GM04503 (cell line): Measurements from ENCODE around the gene GPR146.
"Not testable (repeated sequence)": the region's sequence is repeated elsewhere in the genome, so short reads cannot be mapped to it uniquely, and the experiment has no call there.

Source experiments
- DNase-seq: peaks from one replicate; pipeline ENCODE4 v3.0.0-alpha.2; 2012; ENCODE audit warnings: low read depth

GPR146 gene

DNA sequence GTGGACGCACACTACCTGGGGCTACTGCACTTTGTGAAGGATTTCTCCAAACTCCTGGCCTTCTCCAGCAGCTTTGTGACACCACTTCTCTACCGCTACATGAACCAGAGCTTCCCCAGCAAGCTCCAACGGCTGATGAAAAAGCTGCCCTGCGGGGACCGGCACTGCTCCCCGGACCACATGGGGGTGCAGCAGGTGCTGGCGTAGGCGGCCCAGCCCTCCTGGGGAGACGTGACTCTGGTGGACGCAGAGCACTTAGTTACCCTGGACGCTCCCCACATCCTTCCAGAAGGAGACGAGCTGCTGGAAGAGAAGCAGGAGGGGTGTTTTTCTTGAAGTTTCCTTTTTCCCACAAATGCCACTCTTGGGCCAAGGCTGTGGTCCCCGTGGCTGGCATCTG lies 14.0 kb downstream of the GPR146 start:
- DNase-seq = no peak

DNA sequence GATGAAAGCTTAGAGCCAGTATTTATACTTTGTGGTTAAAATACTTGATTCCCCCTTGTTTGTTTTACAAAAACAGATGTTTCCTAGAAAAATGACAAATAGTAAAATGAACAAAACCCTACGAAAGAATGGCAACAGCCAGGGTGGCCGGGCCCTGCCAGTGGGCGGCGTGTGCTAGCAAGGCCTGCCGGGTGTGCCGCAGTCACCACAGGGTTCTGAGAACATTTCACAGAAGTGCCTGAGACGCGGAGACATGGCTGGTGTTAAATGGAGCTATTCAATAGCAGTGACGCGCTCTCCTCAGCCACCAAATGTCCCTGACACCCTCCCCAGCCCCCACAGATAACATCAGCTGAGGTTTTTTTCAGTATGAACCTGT lies 14.5 kb downstream of the GPR146 start:
- no peak for DNase-seq

DNA sequence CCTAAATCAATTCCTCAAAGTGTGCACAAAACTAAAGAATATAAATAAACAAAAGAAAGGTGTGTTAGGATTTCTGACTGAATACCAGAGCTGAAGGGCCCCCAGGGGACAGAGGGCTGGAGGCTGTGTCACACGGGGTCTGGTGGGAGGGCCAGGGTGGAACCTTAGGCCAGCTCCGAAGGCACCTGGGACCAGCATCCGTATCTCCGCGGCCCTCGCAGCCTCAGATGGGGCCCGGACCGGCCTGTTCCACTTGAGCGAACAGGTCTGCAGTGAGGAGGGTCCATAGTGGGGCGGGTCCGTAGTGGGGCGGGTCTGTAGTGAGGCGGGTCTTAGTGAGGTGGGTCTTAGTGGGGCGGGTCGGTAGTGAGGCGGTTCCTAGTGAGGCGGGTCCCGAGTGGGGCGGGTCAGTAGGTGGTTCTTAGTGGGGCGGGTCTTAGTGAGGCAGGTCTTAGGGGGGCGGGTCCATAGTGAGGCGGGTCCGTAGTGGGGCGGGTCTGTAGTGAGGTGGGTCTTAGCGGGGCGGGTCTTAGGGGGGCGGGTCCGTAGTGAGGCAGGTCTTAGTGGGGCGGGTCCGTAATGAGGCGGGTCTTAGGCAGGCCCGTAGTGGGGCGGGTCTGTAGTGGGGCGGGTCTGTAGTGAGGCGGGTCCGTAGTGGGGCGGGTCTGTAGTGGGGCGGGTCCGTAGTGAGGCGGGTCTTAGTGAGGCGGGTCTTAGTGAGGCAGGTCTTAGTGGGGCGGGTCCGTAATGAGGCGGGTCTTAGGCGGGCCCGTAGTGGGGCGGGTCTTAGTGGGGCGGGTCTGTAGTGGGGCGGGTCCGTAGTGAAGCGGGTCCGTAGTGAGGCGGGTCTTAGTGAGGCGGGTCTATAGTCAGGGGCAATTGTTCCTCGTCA lies 15.1 kb downstream of the GPR146 start:
- DNase-seq = no peak

DNA sequence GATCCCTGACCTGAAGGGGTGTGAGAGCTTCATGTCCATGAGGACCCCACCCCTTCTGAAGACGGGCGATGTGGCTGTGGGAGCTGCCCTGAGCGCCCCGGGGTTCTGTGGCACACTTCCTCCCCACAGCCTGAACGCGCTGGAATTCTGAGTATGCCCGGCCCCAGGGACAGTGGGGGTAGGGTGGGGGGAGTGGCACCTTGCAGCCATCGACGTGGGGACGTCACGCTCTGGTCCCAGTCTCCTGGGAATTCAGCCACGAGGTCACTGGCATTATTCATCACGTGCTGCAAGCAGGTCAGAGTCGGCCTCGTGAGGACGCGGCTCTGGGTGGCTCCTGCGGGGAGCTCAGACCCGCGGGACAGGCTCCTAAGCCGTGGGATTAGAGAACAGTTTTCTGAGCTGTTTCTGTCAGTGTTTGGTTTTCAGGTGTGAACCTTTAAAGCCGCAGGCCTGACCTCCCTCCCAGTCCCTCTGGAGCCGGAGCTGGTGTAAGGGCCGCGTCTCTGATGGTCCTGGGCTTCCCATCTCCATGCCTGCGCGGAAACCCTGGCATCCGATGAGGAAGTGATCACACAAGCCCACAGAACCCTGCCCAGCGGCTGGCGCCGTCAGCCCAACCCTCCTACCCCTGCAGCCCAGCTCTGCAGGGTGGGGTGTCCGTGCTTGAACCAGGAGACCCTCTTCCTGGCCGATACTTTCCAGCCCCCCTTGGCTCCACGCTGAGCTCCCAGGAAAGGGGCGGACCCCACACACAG lies 16.1 kb downstream of the GPR146 start:
- no peak for DNase-seq

DNA sequence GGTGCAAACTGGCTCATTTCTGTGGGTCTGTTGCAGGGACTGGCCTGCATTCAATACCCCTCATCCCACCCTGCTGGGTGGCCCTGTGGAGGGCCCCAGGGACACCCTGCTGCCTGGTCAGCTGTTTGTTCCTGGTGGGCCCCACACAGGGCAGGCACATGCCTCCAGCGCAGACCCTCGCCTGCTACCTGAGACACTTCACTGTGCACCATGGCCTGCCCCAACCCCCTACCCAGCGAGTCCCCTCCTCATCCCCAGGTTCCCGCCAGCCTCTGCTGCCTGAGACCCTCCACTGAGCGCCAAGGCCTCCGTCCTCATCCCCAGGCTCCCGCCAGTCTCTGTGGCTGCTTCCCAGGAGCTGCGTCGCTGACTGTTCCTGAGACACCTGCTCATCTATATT lies 16.8 kb downstream of the GPR146 start:
- no peak for DNase-seq

DNA sequence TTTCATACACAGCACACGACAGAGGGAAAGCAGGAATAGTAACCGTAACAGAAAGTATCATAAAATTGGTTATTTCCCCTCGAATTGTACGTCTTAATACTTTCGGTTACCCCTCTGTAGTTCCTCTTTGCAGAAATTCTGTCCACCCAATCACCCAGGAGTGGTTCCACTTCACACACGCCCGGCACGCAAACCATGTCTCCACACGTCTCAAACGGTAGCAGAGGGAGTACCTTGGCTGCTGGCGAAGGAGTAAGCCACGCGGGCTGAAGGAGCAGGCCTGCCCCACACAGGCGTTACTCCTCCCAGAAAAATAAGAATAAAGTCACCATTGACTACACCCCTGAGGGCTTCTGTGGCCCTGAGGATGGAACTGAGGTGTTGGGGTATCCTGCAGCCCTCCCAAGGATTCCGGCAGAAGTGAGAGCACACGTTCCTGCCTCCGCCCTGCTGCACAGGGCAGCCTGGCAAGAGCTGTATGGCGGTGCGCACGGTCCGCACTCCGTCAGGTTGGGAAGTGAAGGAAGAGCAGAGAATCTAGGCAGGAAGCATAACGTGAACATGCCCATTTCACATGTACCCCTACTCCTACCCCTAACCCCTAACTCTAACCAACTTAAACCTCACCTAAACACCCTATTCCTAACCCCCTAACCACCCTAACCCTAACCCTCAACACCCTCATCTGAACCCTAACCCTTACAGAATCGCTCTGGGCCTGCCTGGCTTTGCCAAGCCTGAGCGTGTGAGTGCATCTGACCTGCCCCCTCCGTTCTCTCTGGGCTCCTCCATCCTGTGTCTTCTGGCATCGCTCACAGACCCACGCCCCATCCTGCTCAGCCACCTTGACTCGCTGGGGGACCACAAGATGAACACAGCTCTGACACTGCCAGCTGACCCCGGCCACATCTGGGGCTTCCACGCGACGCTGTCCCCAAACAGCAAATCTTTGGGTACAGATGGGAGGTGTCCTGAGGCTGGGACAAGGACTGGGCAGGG lies 18.2 kb downstream of the GPR146 start:
- no peak for DNase-seq

DNA sequence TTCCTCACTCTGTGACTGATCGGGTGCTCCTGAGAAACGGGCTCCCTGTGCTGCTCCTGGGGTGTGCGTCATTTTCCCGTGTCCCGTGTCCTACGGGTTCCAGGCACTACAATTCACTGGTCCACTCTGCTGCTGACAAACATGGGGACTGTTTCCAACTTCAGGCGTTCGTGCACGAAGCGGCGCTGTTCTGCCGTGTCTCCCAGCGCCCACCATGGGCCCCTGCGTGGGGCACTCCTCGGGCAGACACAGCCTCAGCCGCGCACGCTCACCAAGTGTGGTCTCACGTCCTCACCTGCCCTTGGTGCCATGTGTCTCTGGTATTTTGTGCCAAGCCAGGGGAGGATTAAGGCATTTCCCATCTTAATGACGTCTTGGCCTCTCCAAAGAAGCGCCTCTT lies 19.0 kb downstream of the GPR146 start:
- no peak for DNase-seq

DNA sequence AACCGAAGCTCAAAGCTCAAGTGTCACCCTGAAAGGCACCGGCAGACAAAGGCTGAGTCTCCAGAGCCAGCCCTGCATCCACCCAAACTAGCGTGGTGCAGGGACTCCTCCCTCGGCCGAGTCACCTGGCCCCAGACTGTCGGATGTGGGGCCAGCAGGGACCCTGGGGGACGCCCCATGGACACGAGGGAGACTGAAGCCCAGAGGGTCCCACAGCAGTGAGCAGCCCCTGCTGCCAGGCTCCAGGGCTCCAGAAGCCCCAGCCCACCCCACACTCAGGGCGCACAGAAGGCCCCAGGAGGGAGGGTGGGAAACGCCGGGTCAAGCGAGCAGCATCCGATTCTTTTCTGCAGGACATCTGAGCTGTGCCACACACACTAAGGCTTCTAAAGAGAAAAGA lies 20.2 kb downstream of the GPR146 start:
- no peak for DNase-seq

DNA sequence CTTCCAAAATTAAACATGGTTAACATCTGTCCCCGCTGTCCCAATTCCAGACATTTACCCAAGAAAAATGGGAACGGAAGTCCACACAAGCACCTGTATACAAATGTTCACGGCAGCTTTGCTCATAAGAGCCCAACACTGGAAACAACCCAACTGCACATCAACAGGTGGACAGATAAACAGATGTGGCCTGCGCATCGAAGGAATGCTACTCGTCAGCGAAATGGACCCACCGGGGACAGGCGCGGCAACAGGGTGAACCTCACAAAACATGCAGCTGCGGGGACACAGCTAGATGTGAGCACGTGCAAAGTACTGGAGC lies 20.9 kb downstream of the GPR146 start:
- no peak for DNase-seq

DNA sequence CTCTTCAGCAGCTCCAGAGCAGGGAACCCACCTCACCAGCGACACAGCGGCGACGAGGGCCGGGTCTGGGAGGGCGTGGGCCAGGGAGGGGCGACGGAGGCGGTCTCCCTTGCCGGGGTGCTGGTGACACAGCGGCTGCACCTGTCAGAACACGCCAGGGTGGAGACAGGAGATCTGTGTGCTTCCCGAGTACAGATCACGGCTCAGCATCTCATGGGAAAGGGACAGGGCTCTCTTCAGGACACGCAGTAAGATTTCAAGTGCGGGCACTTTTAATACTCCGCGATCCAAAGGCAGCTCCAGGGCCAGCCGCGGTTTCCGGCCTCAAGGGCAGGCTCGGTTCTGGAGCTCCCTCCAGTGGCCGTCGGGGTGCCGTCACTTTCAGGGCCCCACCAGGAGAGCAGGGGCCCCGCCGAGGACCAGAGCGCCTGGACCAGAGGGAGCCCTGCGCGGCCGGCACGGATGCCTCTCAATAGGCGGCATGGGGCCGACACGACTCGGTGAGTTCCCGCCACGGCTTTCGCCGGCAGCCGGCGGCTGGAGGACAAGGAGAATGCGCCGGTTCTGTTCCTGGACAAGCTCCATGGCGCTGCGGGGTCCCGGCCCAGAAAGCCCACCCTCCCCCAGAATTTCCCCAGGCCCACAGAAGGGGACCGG lies 21.4 kb downstream of the GPR146 start:
- DNase-seq = no peak

DNA sequence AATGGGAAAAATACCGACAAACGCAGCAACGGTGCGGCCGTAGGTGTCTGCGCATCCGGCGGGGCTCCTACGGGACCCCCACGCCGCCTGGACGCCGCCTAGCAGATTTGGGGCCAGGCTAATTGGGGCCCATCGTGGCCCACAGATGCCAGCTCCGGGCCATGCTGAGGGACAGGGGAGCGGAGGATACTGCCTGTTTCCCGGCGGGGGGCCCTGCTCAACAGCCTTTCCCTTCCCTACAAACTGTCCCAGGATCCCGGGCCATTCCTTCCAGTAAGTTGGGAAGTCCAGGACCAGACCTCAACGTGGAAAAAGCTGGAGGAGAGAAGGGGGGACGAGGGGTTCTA lies 21.9 kb downstream of the GPR146 start:
- no peak for DNase-seq

DNA sequence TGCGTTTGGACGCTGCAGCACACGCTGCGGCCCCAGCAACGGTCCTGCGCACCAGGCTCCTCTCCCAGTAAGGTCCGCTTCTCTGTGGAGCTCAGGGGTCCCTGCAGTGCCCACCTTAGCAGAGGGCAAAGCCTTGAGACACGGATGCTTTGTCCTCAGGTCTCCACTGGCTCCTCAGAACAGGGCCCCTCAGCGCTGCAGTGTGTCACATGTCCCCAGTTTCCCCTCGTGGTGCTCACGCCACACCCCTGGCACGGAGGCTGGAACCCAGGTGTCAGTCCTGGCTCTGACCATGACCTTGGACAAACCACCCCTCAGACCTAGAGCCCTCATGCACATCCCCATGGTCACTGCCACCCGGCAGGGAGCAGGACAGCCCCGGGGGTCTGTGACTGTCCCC lies 23.7 kb downstream of the GPR146 start:
- DNase-seq = no peak

DNA sequence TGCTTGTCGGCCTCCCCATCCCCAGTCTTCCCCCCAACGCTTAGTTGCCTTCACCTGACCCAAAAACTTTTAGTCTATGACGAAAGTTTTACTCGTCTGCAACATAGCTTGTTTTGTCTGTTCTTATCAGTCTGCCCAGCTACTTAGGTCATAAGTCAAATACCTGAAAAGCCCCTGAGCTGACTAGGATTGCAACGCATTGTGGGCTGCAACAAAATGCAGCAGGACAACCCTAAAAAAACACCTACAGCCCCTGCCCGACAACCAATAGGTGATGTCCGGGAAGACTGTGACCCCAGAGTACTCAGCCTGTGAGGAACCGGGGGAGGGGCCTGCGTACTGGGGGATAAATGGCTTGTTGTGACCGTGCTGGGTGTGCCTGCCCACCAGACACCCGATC lies 24.3 kb downstream of the GPR146 start:
- no peak for DNase-seq

DNA sequence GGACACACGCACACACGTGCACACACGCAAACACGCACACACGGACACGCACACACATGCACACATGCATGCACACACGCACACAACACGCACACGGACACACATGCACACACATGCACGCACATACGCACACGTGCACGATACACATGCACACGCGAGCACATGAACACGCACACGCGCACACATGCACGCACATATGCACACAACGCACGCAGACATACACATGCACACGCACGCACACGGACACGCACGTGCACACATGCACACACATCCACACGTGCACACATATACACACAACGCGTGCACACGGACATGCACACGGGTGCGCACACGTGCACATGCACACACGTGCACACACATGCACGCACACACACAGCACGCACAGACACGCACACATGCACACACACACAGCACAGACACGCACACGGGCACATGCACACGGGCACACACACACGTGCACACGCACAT lies 26.2 kb downstream of the GPR146 start:
- no peak for DNase-seq

DNA sequence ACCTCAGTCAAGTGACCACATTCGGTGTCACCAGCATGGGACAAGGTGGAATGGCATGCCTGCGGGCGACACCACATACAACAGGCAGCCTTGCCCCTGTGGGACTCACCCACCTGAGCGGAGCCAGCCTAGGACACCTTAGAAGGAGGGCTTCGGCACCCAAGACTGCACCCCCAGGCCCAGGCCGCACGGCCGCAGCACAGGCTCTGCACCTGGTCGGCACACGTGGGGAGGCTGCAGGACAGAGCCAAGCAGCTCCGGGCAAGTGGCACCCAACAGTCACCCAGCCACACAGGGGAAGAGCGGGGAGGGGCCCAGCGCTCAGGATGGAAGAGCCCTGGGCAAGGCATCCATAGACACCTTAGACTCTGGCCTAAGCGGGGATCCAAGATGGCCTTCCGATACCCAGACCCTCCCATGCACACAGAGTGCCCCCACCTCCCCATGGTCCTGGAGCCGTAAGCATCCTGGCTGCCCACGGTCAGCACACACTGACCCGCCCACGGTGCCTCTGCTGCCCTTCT lies 27.4 kb downstream of the GPR146 start:
- no peak for DNase-seq

DNA sequence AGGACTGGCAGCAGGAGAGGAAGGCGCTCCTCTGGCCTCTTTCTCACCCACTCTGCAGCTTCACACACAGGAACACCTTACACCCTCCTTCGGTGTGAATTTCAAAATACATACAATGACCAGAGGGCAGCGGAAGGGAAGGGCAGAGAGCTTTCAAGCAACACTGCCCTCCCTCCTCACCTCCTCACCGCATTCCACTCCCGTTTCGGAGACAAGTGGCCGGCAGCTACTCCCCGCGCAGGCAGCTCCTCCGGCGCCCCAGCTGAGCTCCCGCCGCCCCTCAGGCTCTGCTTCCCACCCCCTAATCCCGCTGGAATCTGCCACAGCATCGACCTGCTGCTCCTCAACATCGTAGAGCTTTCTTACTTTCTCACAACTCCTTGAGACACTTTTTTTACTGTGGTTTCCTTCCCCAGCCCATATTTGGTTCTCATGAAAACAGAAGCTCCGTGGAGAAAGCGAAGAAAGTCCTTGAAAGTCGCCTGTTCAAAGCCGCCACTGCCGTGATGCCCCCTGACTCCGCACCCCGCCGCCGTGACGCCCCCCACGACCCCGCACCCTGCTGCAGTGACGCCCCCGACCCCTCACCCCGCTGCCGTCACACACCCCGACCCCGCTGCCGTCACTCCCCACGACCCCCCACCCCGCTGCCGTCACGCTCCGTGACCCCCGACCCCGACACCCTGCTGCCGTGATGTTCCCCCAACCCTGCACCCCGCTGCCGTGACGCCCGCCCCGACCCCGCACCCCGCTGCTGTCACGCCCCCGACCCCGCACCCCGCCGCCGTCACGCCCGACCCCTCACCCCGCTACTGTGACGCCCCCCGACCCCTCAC lies 29.0 kb downstream of the GPR146 start:
- DNase-seq = no peak

DNA sequence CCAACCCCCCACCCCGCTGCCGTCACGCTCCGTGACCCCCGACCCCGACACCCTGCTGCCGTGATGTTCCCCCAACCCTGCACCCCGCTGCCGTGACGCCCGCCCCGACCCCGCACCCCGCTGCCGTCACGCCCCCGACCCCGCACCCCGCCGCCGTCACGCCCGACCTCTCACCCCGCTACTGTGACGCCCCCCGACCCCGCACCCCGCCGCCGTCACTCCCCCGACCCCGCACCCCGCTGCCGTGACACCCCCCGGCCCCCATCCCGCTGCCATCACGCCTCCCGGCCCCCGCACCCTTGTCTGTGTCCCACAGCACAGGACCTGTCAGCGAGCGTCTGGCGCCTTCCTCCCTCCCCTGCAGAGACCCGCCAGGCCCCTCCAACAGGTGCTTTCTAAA lies 29.7 kb downstream of the GPR146 start:
- DNase-seq = not testable (repeated sequence)

DNA sequence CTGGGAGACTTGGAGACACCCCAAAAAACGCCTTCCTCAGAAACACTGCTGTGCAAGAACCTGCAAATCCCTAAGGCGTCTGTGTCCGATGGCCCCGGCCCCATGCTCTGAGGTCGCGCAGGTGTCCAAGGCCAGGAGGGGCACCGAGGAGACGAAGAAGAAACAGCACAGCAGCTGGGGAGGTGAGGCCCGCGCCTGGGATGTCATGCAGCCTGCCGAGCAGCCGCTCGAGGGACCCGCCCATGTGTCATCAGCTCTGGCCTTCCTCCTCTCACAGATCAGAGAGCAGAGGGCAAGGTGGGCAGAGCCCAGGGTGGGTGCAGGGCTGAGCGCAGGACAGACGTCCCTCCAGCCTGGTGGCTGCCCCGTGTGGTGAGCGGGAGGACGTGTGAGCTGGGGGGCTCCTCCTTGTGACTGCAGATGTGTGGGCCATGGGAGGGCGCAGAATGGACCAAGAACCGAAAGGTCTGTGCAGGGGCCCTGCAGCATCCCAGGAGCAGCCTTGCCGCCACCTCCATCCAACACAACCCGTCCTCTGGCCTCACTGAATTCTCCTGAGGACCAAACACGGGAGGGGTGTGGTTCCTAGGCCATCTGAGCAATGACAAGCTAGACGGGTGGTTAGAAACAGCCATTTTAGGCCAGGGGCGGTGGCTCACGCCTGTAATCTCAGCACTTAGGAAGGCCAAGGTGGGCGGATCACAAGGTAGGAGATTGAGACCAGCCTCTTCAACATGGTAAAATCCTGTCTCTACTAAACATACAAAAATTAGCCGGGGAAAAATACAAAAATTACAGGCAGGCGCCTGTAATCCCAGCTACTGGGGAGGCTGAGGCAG lies 30.5 kb downstream of the GPR146 start:
- DNase-seq = no peak

DNA sequence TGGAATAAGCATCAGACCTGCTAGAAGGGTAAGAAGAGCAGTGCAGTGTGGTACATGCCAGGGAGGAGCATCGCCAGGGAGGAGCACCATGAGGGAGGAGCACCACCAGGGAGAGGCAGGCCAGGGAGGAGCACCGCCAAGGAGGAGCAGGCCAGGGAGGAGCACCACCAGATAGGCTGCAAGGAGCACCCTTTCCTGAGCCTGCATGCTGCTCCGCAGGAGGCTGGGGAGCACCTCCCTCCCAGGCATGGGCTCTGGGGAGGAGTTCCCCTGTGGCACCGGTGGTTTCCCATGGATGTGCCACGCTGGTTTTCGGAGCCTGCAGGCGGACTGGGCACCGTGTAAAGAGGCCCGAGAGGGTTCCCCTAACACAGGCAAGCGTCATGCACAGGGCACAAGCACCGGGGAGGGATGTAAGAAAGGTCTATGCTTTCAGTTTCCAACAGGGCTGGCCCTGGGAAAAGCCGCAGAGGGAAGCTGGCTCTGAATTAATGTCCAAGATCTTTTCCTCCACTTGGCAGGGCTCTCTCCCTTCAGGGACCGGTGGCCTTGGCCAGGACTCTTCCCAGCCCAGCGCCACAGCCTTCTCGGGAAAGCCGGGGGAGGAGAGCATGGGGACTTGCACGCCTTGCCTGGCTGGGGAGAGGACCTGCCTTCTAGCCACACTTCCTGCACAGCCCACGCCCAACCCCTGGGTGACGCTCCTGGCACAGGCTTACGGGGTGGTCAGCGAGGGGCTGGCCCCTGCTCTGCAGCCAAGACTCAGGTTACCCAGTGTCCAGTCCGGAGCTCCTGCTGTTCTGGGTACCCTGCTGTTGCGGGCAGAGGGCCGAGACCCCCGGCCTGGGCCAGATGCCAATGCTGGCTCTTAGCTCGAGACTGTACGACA lies 32.1 kb downstream of the GPR146 start:
- no peak for DNase-seq
